IgD-negative memory B cell (primary cell): ENCODE results near the gene ZNF317. TPM values are rescaled to one million over a fixed set of nuclear protein-coding genes. Genes with fewer than 3 reads are reported as not detected.

Experiments used
- polyA plus RNA-seq: library from polyadenylated mRNA; unstranded; fragments of 300-500 nt; fragmentation: Illumina TruSeq; gene quantifications from one replicate; pipeline ENCODE4 v1.2.3, GENCODE V29; 2021

Gene ZNF317
- polyA plus RNA-seq, 1 donor from 2014 or later: 51.6 TPM

Other genes with a start within 250 kb of the ZNF317 start
- not detected for gene MUC16, start 130.0 kb upstream of the ZNF317 start, polyA plus RNA-seq
- gene OR1M1, start 53.3 kb upstream of the ZNF317 start, polyA plus RNA-seq: not detected
- gene OR7G2, start 32.9 kb upstream of the ZNF317 start, polyA plus RNA-seq: not detected
- gene OR7G1, start 24.6 kb upstream of the ZNF317 start, polyA plus RNA-seq: not detected
- not detected for gene OR7G3, start 13.4 kb upstream of the ZNF317 start, polyA plus RNA-seq
- 0.43 TPM for gene OR7D2, start 38.6 kb downstream of the ZNF317 start, polyA plus RNA-seq
- gene OR7D4, start 79.2 kb downstream of the ZNF317 start, polyA plus RNA-seq: not detected
- gene OR7E24, start 110.5 kb downstream of the ZNF317 start, polyA plus RNA-seq: not detected
- 8.6 TPM for gene ZNF699, start 169.4 kb downstream of the ZNF317 start, polyA plus RNA-seq
- 24.6 TPM for gene ZNF559, start 183.8 kb downstream of the ZNF317 start, polyA plus RNA-seq
- 1.6 TPM for gene ZNF177, start 222.6 kb downstream of the ZNF317 start, polyA plus RNA-seq